OCI-LY7 (cell line): Measurements from ENCODE around the gene FAM171A1. TPM values are rescaled to one million over a fixed set of nuclear protein-coding genes. Genes with fewer than 3 reads are reported as not detected.

ENCODE experiments used
- BruUV-seq: library from RNA; stranded (reverse); fragments of 400-500 nt; replicated peaks from 2 replicates; lab custom pipeline; 2021; lab: Mats Ljungman, UMichigan
- CTCF ChIA-PET: fragments of 300-600 bp; sonication (Branson Sonifier 250); formaldehyde crosslinking; loops from one replicate; lab custom pipeline; 2022; ENCODE audit warnings: antibody characterized with exemption; ENCODE audit not compliant: unreplicated experiment; lab: Charles Lee
- POLR2A ChIA-PET: fragments of 300-600 bp; sonication (Branson Sonifier 250); formaldehyde crosslinking; loops from one replicate; lab custom pipeline; 2022; ENCODE audit warnings: antibody characterized with exemption; lab: Charles Lee
- DNase-seq: peaks from one replicate; pipeline ENCODE4 v3.0.0-alpha.2; 2015; ENCODE audit warnings: low spot score
- H2AFZ ChIP-seq: fragments of 200-600 bp; sonication (generic), shearing (Covaris generic); 2 replicates; pipeline ENCODE4 v1.6.1; 2014; ENCODE audit warnings: mild to moderate bottlenecking, antibody characterized with exemption, low read length, moderate library complexity
- H3K27ac ChIP-seq: fragments of 200-600 bp; sonication (generic); 2 replicates; pipeline ENCODE4 v1.5.1; 2014; ENCODE audit warnings: mixed run types, low read depth, mild to moderate bottlenecking, moderate library complexity, low read length, inconsistent platforms; ENCODE audit not compliant: poor library complexity, severe bottlenecking
- H3K36me3 ChIP-seq: fragments of 200-600 bp; sonication (generic); 2 replicates; pipeline ENCODE4 v1.6.1; 2014; ENCODE audit warnings: mild to moderate bottlenecking, antibody characterized with exemption, low read length, moderate library complexity, mixed read lengths; ENCODE audit not compliant: insufficient read depth
- H3K4me1 ChIP-seq: fragments of 200-600 bp; sonication (generic); 2 replicates; pipeline ENCODE4 v1.5.1; 2014; ENCODE audit warnings: mild to moderate bottlenecking, low read length; ENCODE audit not compliant: insufficient read depth, poor library complexity, severe bottlenecking
- H3K4me2 ChIP-seq: fragments of 200-600 bp; sonication (generic); 2 replicates; pipeline ENCODE4 v1.6.1; 2014; ENCODE audit warnings: mild to moderate bottlenecking, low read length
- H3K4me3 ChIP-seq: fragments of 200-600 bp; sonication (generic); 2 replicates; pipeline ENCODE4 v1.5.1; 2014; ENCODE audit warnings: mild to moderate bottlenecking, low read depth, low read length; ENCODE audit not compliant: poor library complexity, severe bottlenecking
- H3K79me2 ChIP-seq: fragments of 200-600 bp; sonication (generic); 2 replicates; pipeline ENCODE4 v1.6.1; 2016; ENCODE audit warnings: low read depth, mild to moderate bottlenecking, low read length, moderate library complexity, mixed read lengths; ENCODE audit not compliant: insufficient read depth
- H3K9me2 ChIP-seq: fragments of 200-600 bp; sonication (generic); 2 replicates; pipeline ENCODE4 v1.6.1; 2016; ENCODE audit warnings: mild to moderate bottlenecking, low read length, mixed read lengths; ENCODE audit not compliant: insufficient read depth
- H3K9me3 ChIP-seq: fragments of 200-600 bp; sonication (generic); 2 replicates; pipeline ENCODE4 v1.6.1; 2014; ENCODE audit warnings: mild to moderate bottlenecking, mixed run types, low read length, mixed read lengths
- H4K20me1 ChIP-seq: fragments of 200-600 bp; sonication (generic); 2 replicates; pipeline ENCODE4 v1.6.1; 2014; ENCODE audit warnings: mild to moderate bottlenecking, antibody characterized with exemption, low read length, moderate library complexity, mixed read lengths; ENCODE audit not compliant: insufficient read depth
- EZH2phosphoT487 ChIP-seq: fragments of 200-600 bp; sonication (generic); IDR thresholded peaks from 2 replicates; pipeline ENCODE4 v1.6.1; 2018; ENCODE audit warnings: low read depth, borderline replicate concordance, mild to moderate bottlenecking, mixed run types, antibody characterized with exemption, low read length, moderate library complexity, mixed read lengths
- intact Hi-C: fragments of 100-400 bp; cut with micrococcal nuclease; formaldehyde crosslinking; loops from one replicate; pipeline ENCODE4 v1.10.0; 2022; ENCODE audit not compliant: unreplicated experiment
- total RNA-seq, 2 experiments: library from RNA; depleted of rRNA in 1 of 2; stranded (reverse); fragments of >200 nt in 1 of 2; shearing (Covaris generic) in 1 of 2; gene quantifications; 2 replicates each; pipeline ENCODE4 v1.2.3, GENCODE V29; 2014 to 2022
- TF ChIP-seq, protein P1 (sequence below): fragments of 200-600 bp; sonication (generic); conservative IDR thresholded peaks from 2 replicates; pipeline ENCODE4 v1.5.1; 2014; ENCODE audit warnings: mild to moderate bottlenecking, antibody characterized with exemption, low read length, moderate library complexity, mixed read lengths

The FAM171A1 gene
- total RNA-seq, 2 experiments from 2014 or later: not detected

- no TSS peak for BruUV-seq
- POLR2A ChIA-PET: interaction anchor here (0.7 to 1.5 kb wide), 2 partner anchors 24 to 1575 kb away, joined by 3 to 5 read pairs; no protein-coding TSS in a partner anchor
- Histone ChIP-seq H3K4me1 (no peaks in the 10 kb centered on the region), H3K79me2 (no peaks in the 10 kb centered on the region), H4K20me1 (no peaks in the 10 kb centered on the region), H3K4me3 (no peak overlapping the region), H3K4me2 (no peak overlapping the region), H3K9me2 (no peaks in the 10 kb centered on the region), H3K9me3 (no peaks in the 10 kb centered on the region), H3K27ac (no peak overlapping the region), H3K36me3 (no peaks in the 10 kb centered on the region), H2AFZ (no peak overlapping the region)
- TF ChIP-seq, protein P1, sequence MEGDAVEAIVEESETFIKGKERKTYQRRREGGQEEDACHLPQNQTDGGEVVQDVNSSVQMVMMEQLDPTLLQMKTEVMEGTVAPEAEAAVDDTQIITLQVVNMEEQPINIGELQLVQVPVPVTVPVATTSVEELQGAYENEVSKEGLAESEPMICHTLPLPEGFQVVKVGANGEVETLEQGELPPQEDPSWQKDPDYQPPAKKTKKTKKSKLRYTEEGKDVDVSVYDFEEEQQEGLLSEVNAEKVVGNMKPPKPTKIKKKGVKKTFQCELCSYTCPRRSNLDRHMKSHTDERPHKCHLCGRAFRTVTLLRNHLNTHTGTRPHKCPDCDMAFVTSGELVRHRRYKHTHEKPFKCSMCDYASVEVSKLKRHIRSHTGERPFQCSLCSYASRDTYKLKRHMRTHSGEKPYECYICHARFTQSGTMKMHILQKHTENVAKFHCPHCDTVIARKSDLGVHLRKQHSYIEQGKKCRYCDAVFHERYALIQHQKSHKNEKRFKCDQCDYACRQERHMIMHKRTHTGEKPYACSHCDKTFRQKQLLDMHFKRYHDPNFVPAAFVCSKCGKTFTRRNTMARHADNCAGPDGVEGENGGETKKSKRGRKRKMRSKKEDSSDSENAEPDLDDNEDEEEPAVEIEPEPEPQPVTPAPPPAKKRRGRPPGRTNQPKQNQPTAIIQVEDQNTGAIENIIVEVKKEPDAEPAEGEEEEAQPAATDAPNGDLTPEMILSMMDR: no peak
- TF ChIP-seq EZH2phosphoT487: no peak
- CTCF ChIA-PET: no interaction called here
- intact Hi-C loops: no loop called here
- DNase-seq: no peak
These were observed 132.3 kb downstream of the FAM171A1 start for GRCh38 chr10:15238555-15239335.

DNA sequence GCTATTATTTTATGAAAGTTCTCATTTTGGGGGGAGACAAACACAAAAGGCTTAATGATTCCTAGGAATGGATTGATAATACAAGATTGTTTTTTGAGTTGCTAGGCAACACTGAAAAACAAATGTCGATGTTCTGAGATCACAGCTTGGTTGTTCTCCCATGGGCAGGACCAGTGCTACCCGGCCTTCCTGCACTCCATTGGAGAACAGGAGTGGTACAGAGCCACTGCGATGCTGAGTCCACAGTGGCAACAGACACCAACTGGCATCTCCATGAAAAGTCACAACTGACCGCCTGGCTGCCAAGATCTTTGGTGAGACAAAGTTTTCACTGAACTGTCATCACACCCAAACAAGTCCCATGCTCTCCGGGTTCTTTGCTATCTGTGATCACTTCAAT lies 133.7 kb downstream of the FAM171A1 start:
- no peak for TF ChIP-seq EZH2phosphoT487
- TF ChIP-seq, protein P1: no peak
- no peak overlapping the region for H2AFZ ChIP-seq
- H3K9me3 ChIP-seq: no peaks in the 10 kb centered on the region
- no peaks in the 10 kb centered on the region for H3K4me1 ChIP-seq
- H3K9me2 ChIP-seq: no peaks in the 10 kb centered on the region
- BruUV-seq: no TSS peak
- no peaks in the 10 kb centered on the region for H3K79me2 ChIP-seq
- no peak overlapping the region for H3K4me2 ChIP-seq
- DNase-seq: no peak
- H3K27ac ChIP-seq: no peak overlapping the region
- no peak overlapping the region for H3K4me3 ChIP-seq
- H3K36me3 ChIP-seq: no peaks in the 10 kb centered on the region
- no peaks in the 10 kb centered on the region for H4K20me1 ChIP-seq
- intact Hi-C loops: no loop called here
- CTCF ChIA-PET: no interaction called here
- POLR2A ChIA-PET: interaction anchor here (0.6 kb wide), 1 partner anchor 28 kb away, joined by 3 read pairs; no protein-coding TSS in a partner anchor

GRCh38 chr10:15236340-15236739 lies 134.7 kb downstream of the FAM171A1 start:
- CTCF ChIA-PET: no interaction called here
- POLR2A ChIA-PET: no interaction called here
- Histone ChIP-seq H4K20me1 (no peaks in the 10 kb centered on the region), H3K36me3 (no peaks in the 10 kb centered on the region), H3K9me3 (no peaks in the 10 kb centered on the region), H3K27ac (no peak overlapping the region), H3K9me2 (no peaks in the 10 kb centered on the region), H3K4me1 (no peaks in the 10 kb centered on the region), H3K79me2 (no peaks in the 10 kb centered on the region), H3K4me3 (no peak overlapping the region), H2AFZ (no peak overlapping the region), H3K4me2 (no peak overlapping the region)
- no peak for DNase-seq
- intact Hi-C loops: no loop called here
- BruUV-seq: no TSS peak
- no peak for TF ChIP-seq EZH2phosphoT487
- TF ChIP-seq, protein P1: no peak
